ENCODE measurements around the gene SPDYC. TPM values are rescaled to one million over a fixed set of nuclear protein-coding genes. Genes with fewer than 3 reads are reported as not detected.
A peak's percentile ranks its signal among the peaks of the same experiment; 100 is the strongest.

Gene SPDYC
- total RNA-seq, 1 donor from 2014 or later, result not detected

DNA sequence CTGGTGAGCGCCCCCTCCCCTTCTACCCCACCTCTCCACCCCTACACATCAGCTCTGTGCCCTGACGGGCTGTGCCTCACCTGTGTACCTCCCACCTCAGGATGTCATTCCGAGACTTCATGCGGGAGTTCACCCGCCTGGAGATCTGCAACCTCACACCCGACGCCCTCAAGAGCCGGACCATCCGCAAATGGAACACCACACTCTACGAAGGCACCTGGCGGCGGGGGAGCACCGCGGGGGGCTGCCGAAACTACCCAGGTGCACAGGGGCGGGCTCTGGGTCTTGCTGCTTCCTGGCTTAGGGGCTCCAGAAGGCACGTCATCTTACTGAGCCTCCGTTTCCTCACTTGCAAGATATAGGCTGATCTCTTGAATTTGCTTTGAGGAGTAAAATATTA lies 18.5 kb downstream of the SPDYC start:
- no peak for DNase-seq
- intact Hi-C loops (cut with micrococcal nuclease), result no loop called here
- no peak for ATAC-seq

- ATAC-seq (no peak), DNase-seq (no peak)
- intact Hi-C loops (cut with micrococcal nuclease), result no loop called here
Measured at GRCh38 chr11:65189191-65189590, 19.2 kb downstream of the SPDYC start.

DNA sequence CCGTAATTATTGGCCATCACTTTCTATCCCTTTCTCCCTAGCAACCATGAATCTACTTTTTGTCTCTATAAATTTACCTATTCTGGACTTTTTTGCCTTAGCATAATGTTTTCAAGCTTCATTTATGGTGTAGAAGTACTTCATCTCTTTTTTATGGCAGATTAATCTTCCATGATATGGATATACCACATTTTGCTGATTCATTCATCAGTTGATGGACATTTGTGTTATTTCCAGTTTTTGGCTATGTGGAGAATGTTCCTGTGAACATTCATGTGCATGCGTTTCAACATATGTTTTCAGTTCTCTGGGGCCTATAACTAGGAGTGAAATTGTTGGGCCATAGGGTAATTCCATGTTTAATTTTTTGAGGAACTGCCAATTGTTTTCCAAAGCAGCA lies 24.5 kb downstream of the SPDYC start:
- ATAC-seq (no peak), DNase-seq (no peak)
- intact Hi-C loops (cut with micrococcal nuclease), result no loop called here

DNA sequence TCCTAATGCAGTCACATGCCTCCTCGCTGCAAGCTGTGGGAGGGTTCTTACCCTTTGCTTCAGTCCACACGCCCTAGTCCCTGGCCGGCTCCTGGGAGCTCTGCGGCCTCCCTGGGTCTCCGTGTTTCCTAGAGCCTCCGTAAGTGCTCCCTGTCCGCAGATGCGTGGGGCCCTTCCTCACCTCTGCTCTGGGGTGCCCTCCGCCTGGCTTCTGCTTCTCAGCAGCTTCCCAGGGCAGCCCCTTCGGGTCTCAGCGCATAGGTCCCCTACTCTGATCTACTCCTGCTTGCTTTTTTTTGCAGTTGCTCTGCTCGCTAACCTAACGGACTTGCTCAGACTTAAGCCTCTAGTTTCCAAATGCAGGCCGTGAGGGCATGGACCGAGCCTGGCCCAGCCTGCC lies 34.1 kb downstream of the SPDYC start:
- intact Hi-C loops (cut with micrococcal nuclease), result no loop called here
- ATAC-seq (no peak), DNase-seq (no peak)

GRCh38 chr11:65204646-65205601 lies 34.9 kb downstream of the SPDYC start:
- peak; percentile 48 for DNase-seq
- intact Hi-C loops (cut with micrococcal nuclease), result no loop called here

DNA sequence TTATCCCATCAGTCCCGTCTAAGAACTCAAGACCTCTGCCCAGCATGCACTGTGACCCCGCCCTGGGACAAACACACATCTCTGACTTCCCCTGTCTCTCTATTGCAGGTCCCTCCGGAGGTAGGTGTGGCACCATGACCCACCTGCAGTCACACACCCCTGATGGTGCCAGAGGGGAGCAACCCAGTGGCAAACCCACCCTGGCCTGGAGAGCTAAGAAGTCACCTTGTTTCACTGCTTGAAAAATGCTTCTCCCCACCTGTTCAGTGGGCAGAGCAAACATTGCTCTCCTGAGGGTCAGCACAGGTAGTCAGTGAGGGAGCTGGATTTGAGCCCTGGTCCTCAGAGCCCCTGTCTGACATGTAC lies 35.6 kb downstream of the SPDYC start:
- no peak for DNase-seq
- intact Hi-C loops (cut with micrococcal nuclease), result no loop called here
- ATAC-seq, result no peak

More at GRCh38 chr11:65204646-65205601, 34.9 kb downstream of the SPDYC start:
- peak; percentile 56 for ATAC-seq

- ATAC-seq (no peak), DNase-seq (no peak)
- intact Hi-C loops (cut with micrococcal nuclease), result no loop called here
Measured at GRCh38 chr11:65206441-65206841, 36.4 kb downstream of the SPDYC start.

DNA sequence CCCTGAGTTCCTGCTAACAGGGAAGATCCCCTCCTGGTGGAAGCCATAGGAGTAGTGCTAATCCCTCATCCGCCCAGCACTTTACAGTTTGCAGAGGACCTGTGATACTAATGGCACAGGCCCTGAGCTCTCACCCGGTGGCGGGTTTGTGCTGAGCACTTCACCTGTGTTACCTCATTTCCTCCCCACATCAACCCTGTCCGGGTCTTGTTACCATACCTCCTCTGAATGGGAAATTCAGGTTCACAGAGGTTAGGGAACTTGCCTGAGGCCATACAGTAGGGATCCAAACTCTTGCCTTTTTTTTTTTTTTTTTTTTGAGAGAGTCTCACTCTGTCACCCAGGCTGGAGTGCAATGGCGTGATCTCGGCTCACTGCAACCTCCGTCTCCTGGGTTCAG lies 36.9 kb downstream of the SPDYC start:
- intact Hi-C loops (cut with micrococcal nuclease), result no loop called here
- DNase-seq, result no peak
- no peak for ATAC-seq

DNA sequence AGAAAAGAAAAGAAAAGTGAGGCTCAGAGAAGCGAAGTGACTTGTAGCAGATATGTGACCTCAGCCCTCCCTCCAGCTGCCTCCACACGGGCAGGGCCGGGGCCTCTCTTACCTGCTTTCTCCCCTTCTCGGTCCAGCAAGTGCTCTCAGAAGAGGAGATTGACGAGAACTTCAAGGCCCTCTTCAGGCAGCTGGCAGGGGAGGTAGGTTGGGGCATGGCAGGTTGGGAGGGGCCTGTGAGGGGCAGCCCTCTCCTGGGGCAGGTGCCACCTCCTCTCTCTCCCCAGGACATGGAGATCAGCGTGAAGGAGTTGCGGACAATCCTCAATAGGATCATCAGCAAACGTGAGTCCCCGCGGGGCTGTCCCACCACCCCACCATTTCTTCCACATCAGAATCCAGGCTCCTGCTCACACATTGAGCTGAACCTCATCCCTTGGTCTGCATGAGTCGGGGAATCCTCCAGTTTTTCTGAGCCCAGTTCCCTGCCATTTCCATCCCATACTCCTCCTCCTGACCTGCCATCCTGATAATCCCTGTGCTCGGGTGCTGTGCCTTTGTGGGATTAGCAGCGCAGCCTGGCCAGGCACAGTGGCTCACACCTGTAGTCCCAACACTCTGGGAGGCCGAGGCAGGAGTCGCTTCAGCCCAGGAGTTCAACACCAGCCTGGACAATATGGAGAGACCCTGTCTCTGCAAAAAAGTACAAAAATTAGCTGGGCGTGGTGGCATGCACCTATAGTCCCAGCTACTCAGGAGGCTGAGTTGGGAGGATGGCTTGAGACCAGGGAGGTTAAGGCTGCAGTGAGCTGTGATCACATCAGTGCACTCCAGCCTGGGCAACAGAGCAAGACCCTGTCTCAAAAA lies 38.1 kb downstream of the SPDYC start:
- DNase-seq (no peak), ATAC-seq (no peak)
- intact Hi-C loops (cut with micrococcal nuclease), result no loop called here

GRCh38 chr11:65208785-65209710 lies 39.0 kb downstream of the SPDYC start:
- intact Hi-C loops (cut with micrococcal nuclease), result no loop called here
- ATAC-seq (no peak), DNase-seq (no peak)

DNA sequence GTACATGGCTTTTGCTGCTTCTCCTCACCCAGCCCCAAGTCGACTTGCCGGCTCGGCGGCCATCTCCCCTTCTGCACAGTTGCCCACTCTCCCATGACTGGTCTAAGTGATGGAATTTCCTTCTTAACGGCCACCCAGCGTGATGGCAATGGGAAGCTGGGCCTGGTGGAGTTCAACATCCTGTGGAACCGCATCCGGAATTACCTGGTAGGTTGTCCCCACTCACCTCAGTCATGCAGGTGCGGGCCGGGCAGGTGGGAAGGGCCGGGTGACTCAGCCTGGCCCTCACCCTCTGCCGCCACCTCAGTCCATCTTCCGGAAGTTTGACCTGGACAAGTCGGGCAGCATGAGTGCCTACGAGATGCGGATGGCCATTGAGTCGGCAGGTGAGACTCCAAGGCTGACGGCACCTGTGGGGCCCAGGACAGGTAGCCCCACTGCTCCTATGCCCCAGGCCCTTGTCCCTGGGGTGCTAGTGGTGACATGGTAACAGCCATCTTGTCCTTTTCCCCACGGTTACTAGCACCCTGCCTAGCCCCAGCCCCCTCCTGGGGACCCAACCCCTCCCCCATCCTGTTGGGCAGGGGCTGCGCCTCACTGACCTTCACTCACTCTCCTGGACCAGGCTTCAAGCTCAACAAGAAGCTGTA lies 39.8 kb downstream of the SPDYC start:
- DNase-seq (no peak), ATAC-seq (no peak)
- intact Hi-C loops (cut with micrococcal nuclease), result no loop called here

GRCh38 chr11:65210361-65210731 lies 40.3 kb downstream of the SPDYC start:
- ATAC-seq, result no peak
- DNase-seq, result no peak
- intact Hi-C loops (cut with micrococcal nuclease), result no loop called here

GRCh38 chr11:65210748-65211147 lies 40.7 kb downstream of the SPDYC start:
- intact Hi-C loops (cut with micrococcal nuclease), result no loop called here
- no peak for DNase-seq
- no peak for ATAC-seq

GRCh38 chr11:65211293-65212105 lies 41.5 kb downstream of the SPDYC start:
- intact Hi-C loops (cut with micrococcal nuclease), result no loop called here
- ATAC-seq (peak; percentile 12), DNase-seq (no peak)

- intact Hi-C loops (cut with micrococcal nuclease), result no loop called here
- DNase-seq (no peak), ATAC-seq (peak; percentile 9)
Measured at GRCh38 chr11:65212226-65212801, 42.3 kb downstream of the SPDYC start.

- ATAC-seq, result no peak
- intact Hi-C loops (cut with micrococcal nuclease), result no loop called here
- no peak for DNase-seq
Measured at GRCh38 chr11:65213322-65214211, 43.5 kb downstream of the SPDYC start.

Measured in left ventricle myocardium superior (tissue), 1 donor.